Measurements from ENCODE around the gene MIP. TPM values are rescaled to one million over a fixed set of nuclear protein-coding genes. Genes with fewer than 3 reads are reported as not detected.
"Not testable (repeated sequence)": the region's sequence is repeated elsewhere in the genome, so short reads cannot be mapped to it uniquely, and the experiment has no call there.

Gene MIP
- total RNA-seq, 1 donor from 2014 or later: 0.40 TPM

- DNase-seq (ENCODE audit: low read depth in 2 of 2): no peak
Observed at GRCh38 chr12:56410768-56411167, 43.7 kb downstream of the MIP start.

GRCh38 chr12:56408799-56409417 lies 45.5 kb downstream of the MIP start:
- DNase-seq (ENCODE audit: low read depth in 2 of 2): no peak

GRCh38 chr12:56404227-56404626 lies 50.2 kb downstream of the MIP start:
- DNase-seq (ENCODE audit: low read depth in 2 of 2): not testable (repeated sequence)

- DNase-seq (ENCODE audit: low read depth in 2 of 2): not testable (repeated sequence)
Observed at GRCh38 chr12:56401612-56402011, 52.8 kb downstream of the MIP start.

DNA sequence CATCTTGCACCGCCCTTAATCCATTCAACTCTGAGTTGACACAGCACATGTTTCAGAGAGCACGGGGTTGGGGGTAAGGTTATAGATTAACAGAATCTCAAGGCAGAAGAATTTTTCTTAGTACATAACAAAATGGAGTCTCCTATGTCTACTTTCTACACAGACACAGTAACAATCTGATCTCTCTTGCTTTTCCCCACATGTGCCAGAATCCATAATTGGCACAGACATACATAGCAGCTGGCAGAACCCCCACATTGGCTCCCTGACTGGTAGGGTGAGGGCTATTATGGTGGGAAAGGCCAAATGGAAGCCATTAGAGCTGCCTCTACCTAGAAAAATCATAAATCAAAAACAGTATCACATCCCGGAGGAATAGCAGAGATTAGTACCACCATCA lies 53.3 kb downstream of the MIP start:
- not testable (repeated sequence) for DNase-seq (ENCODE audit: low read depth in 2 of 2)

Other genes with a start within 250 kb of the MIP start
- 42.5 and 73.0 TPM in 2 replicates for gene RNF41, start 232.7 kb downstream of the MIP start, total RNA-seq
- 17.5 and 21.1 TPM in 2 replicates for gene NABP2, start 230.3 kb downstream of the MIP start, total RNA-seq
- gene SLC39A5, start 224.6 kb downstream of the MIP start, total RNA-seq: not detected in 2 replicates
- gene ANKRD52, start 196.3 kb downstream of the MIP start, total RNA-seq: 8.3 and 10.7 TPM in 2 replicates
- gene COQ10A, start 187.7 kb downstream of the MIP start, total RNA-seq: 5.9 and 7.9 TPM in 2 replicates
- 75.6 and 111 TPM in 2 replicates for gene CS, start 154.3 kb downstream of the MIP start, total RNA-seq
- 55.6 and 69.2 TPM in 2 replicates for gene CNPY2, start 138.7 kb downstream of the MIP start, total RNA-seq
- 5.7 and 10.9 TPM in 2 replicates for gene PAN2, start 120.7 kb downstream of the MIP start, total RNA-seq
- under 0.01 TPM in 1 of 2 replicates, not detected in the other for gene IL23A, start 115.8 kb downstream of the MIP start, total RNA-seq
- gene STAT2, start 94.5 kb downstream of the MIP start, total RNA-seq: 34.7 and 79.4 TPM in 2 replicates
- gene APOF, start 91.8 kb downstream of the MIP start, total RNA-seq: not detected in 2 replicates
- gene TIMELESS, start 5.2 kb downstream of the MIP start, total RNA-seq: 7.3 and 8.3 TPM in 2 replicates
- gene SPRYD4, start 13.9 kb upstream of the MIP start, total RNA-seq: 1.3 and 1.8 TPM in 2 replicates
- 0.20 TPM in 1 of 2 replicates, not detected in the other for gene GLS2, start 33.5 kb upstream of the MIP start, total RNA-seq
- 26.2 and 33.1 TPM in 2 replicates for gene RBMS2, start 67.2 kb upstream of the MIP start, total RNA-seq
- 15.9 and 22.6 TPM in 2 replicates for gene BAZ2A, start 175.7 kb upstream of the MIP start, total RNA-seq
- gene ATP5F1B, start 191.3 kb upstream of the MIP start, total RNA-seq: 444 and 495 TPM in 2 replicates
- 45.2 and 50.3 TPM in 2 replicates for gene PTGES3, start 233.6 kb upstream of the MIP start, total RNA-seq